ENCODE data around the gene FANCC.

- TF ChIP-seq CTCF (IDR thresholded peaks at IDR 0.05) (no peak), FOSL2 (IDR thresholded peaks at IDR 0.05; ENCODE audit: borderline replicate concordance, low read depth) (no peak), RFX5 (IDR thresholded peaks at IDR 0.05; ENCODE audit: low read length) (no peak), GABPA (IDR thresholded peaks at IDR 0.05; ENCODE audit: low read depth) (no peak), YY1 (IDR thresholded peaks at IDR 0.05; ENCODE audit: low read depth) (no peak), USF1 (IDR thresholded peaks at IDR 0.05; ENCODE audit: borderline replicate concordance, low read depth) (no peak), USF2 (IDR thresholded peaks at IDR 0.05; ENCODE audit: borderline replicate concordance, low read depth, low read length) (no peak), EP300 (IDR thresholded peaks at IDR 0.05; ENCODE audit: borderline replicate concordance in 1 of 2, low read depth in 1 of 2, low read length in 1 of 2) (no peak), TCF12 (IDR thresholded peaks at IDR 0.05) (no peak), SMC3 (IDR thresholded peaks at IDR 0.05; ENCODE audit: low read depth, low read length) (no peak), JUND (IDR thresholded peaks at IDR 0.05) (no peak), ELF1 (IDR thresholded peaks at IDR 0.05) (no peak), CHD2 (IDR thresholded peaks at IDR 0.05; ENCODE audit: low read length, partially characterized antibody) (no peak)
These were observed 246.9 kb downstream of the FANCC start for GRCh38 chr9:95070549-95071021.
